Measurements from ENCODE around the gene MEIS1. TPM values are rescaled to one million over a fixed set of nuclear protein-coding genes. Genes with fewer than 3 reads are reported as not detected.

MEIS1 gene
- total and polyA plus RNA-seq, 2 donors (not counting 1 experiment from before 2014, with no cell fraction given): 48.3 to 139 TPM

- Histone ChIP-seq H2AFZ (ENCODE audit: low read length) (no peak overlapping the region), H3K9ac (ENCODE audit: insufficient read depth, low read length) (no peak overlapping the region), H3K4me1 (ENCODE audit: control insufficient read depth, extremely low read depth, insufficient read depth, low read length) (peaks cover 3% of the 10 kb centered on the region), H3K36me3 (ENCODE audit: control insufficient read depth, insufficient read depth, low read length) (peaks cover 11% of the 10 kb centered on the region), H3K4me3 (replicated peaks in 1 of 4; ENCODE audit: control extremely low read depth in 1 of 4, insufficient read depth in 1 of 4, low read depth in 3 of 4, low read length in 4 of 4) (no peak overlapping the region), H4K20me1 (ENCODE audit: control insufficient read depth, extremely low read depth, insufficient read depth, low read length) (no peaks in the 10 kb centered on the region), H3K27me3 (ENCODE audit: control insufficient read depth, insufficient read depth, low read length) (no peaks in the 10 kb centered on the region), H3K9me3 (ENCODE audit: control insufficient read depth, insufficient read depth, low read depth, low read length) (no peaks in the 10 kb centered on the region), H3K27ac (ENCODE audit: insufficient read depth, low read length) (no peak overlapping the region), H3K4me2 (ENCODE audit: extremely low read depth, insufficient read depth, low read length) (no peak overlapping the region), H3K79me2 (ENCODE audit: control insufficient read depth, insufficient read depth, low read length) (peaks cover 70% of the 10 kb centered on the region)
- TF ChIP-seq CTCF (conservative IDR thresholded peaks at IDR 0.05 in 1 of 2, IDR thresholded peaks at IDR 0.05 in 1 of 2; ENCODE audit: low read depth in 1 of 2, low read length in 2 of 2): no peak
- no peak for DNase-seq (ENCODE audit: low read depth in 2 of 2)
These were observed 32.8 kb downstream of the MEIS1 start for GRCh38 chr2:66467718-66468117.

- Histone ChIP-seq H3K4me1 (ENCODE audit: control insufficient read depth, extremely low read depth, insufficient read depth, low read length) (peaks cover 3% of the 10 kb centered on the region), H3K4me3 (replicated peaks in 1 of 4; ENCODE audit: control extremely low read depth in 1 of 4, insufficient read depth in 1 of 4, low read depth in 3 of 4, low read length in 4 of 4) (no peak overlapping the region), H4K20me1 (ENCODE audit: control insufficient read depth, extremely low read depth, insufficient read depth, low read length) (no peaks in the 10 kb centered on the region), H3K27me3 (ENCODE audit: control insufficient read depth, insufficient read depth, low read length) (no peaks in the 10 kb centered on the region), H3K36me3 (ENCODE audit: control insufficient read depth, insufficient read depth, low read length) (peaks cover 7% of the 10 kb centered on the region), H3K9ac (ENCODE audit: insufficient read depth, low read length) (no peak overlapping the region), H3K9me3 (ENCODE audit: control insufficient read depth, insufficient read depth, low read depth, low read length) (no peaks in the 10 kb centered on the region), H3K4me2 (ENCODE audit: extremely low read depth, insufficient read depth, low read length) (no peak overlapping the region), H3K27ac (ENCODE audit: insufficient read depth, low read length) (no peak overlapping the region), H3K79me2 (ENCODE audit: control insufficient read depth, insufficient read depth, low read length) (peaks cover 64% of the 10 kb centered on the region), H2AFZ (ENCODE audit: low read length) (no peak overlapping the region)
- no peak for DNase-seq (ENCODE audit: low read depth in 2 of 2)
- TF ChIP-seq CTCF (conservative IDR thresholded peaks at IDR 0.05 in 1 of 2, IDR thresholded peaks at IDR 0.05 in 1 of 2; ENCODE audit: low read depth in 1 of 2, low read length in 2 of 2) (no peak), EZH2 (IDR thresholded peaks at IDR 0.05; ENCODE audit: low read length, missing control alignments) (no peak)
These were observed 34.4 kb downstream of the MEIS1 start for GRCh38 chr2:66469214-66469902.

- DNase-seq (ENCODE audit: low read depth in 2 of 2): no peak
- TF ChIP-seq CTCF (conservative IDR thresholded peaks at IDR 0.05 in 1 of 2, IDR thresholded peaks at IDR 0.05 in 1 of 2; ENCODE audit: low read depth in 1 of 2, low read length in 2 of 2): no peak
- TF ChIP-seq EZH2 (IDR thresholded peaks at IDR 0.05; ENCODE audit: low read length, missing control alignments): no peak
- H3K9ac ChIP-seq (ENCODE audit: insufficient read depth, low read length): no peak overlapping the region
- peaks cover 4% of the 10 kb centered on the region for H3K36me3 ChIP-seq (ENCODE audit: control insufficient read depth, insufficient read depth, low read length)
- no peaks in the 10 kb centered on the region for H3K9me3 ChIP-seq (ENCODE audit: control insufficient read depth, insufficient read depth, low read depth, low read length)
- H3K27me3 ChIP-seq (ENCODE audit: control insufficient read depth, insufficient read depth, low read length): no peaks in the 10 kb centered on the region
- H3K4me3 ChIP-seq (replicated peaks in 1 of 4; ENCODE audit: control extremely low read depth in 1 of 4, insufficient read depth in 1 of 4, low read depth in 3 of 4, low read length in 4 of 4): no peak overlapping the region
- peaks cover 3% of the 10 kb centered on the region for H3K4me1 ChIP-seq (ENCODE audit: control insufficient read depth, extremely low read depth, insufficient read depth, low read length)
- H2AFZ ChIP-seq (ENCODE audit: low read length): no peak overlapping the region
- H3K4me2 ChIP-seq (ENCODE audit: extremely low read depth, insufficient read depth, low read length): no peak overlapping the region
- no peak overlapping the region for H3K27ac ChIP-seq (ENCODE audit: insufficient read depth, low read length)
- H4K20me1 ChIP-seq (ENCODE audit: control insufficient read depth, extremely low read depth, insufficient read depth, low read length): no peaks in the 10 kb centered on the region
- H3K79me2 ChIP-seq (ENCODE audit: control insufficient read depth, insufficient read depth, low read length): peaks cover 62% of the 10 kb centered on the region
These were observed 35.3 kb downstream of the MEIS1 start for GRCh38 chr2:66470199-66470598.
